Ovary (tissue), 3 donors: Measurements from ENCODE around the gene PPFIA4.

Experiments used
- POLR2A ChIP-seq: fragments of 450-650 bp; IDR thresholded peaks from one replicate; pipeline ENCODE4 v1.6.1; 2017; ENCODE audit warnings: antibody characterized with exemption, mild to moderate bottlenecking, moderate library complexity
- TF ChIP-seq, protein P1 (sequence below), 3 donors: fragments of 450-650 bp in 2 of 3; fragments of 200-600 bp in 1 of 3; IDR thresholded peaks; one replicate each; pipeline versions ENCODE4 v1.5.1 to v1.8.0; 2016 to 2022; ENCODE audit warnings: antibody characterized with exemption in 3 of 3, mild to moderate bottlenecking in 1 of 3
- donor health status: DM: no; HTN: no; CAD: no.

DNA sequence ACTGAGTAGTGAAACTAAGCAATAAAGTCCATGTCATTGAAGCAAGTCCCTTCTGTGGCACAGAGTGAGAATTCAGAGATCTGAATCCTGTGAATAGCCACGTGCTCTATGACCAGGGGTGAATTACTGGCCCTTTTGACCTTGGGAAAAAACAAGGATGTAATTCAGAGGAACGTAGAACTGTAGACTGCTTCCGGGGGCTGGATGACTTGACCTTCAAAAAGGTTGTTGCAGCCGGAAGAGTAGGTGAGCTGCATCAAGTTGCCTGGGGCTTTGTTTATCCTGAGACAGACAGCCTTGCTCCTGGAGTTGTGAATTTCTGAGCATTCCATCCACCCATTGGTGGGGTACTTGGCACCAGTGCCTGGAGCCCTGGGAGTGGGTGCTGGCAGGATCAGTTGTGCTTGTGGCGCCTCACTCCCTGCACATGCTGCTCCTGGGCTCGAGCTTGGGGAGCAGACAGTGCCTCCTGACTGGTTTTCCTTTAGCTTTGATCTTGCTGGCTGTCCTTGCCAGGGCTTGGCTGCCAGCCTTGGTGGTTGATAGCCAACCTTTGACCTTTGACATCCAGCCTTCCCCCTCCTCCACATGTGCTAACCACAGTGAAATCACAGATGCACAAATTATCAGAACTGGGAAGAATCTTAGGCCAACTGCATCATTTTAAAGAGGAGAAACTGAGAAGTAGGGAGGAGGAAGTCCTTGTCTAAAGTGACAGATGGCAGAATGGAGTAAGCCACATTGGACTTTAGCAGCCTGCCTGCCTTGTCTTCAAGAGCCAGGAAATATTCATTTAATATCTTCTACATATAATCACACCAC is 75.7 kb downstream of the PPFIA4 start:
- TF ChIP-seq, protein P1, sequence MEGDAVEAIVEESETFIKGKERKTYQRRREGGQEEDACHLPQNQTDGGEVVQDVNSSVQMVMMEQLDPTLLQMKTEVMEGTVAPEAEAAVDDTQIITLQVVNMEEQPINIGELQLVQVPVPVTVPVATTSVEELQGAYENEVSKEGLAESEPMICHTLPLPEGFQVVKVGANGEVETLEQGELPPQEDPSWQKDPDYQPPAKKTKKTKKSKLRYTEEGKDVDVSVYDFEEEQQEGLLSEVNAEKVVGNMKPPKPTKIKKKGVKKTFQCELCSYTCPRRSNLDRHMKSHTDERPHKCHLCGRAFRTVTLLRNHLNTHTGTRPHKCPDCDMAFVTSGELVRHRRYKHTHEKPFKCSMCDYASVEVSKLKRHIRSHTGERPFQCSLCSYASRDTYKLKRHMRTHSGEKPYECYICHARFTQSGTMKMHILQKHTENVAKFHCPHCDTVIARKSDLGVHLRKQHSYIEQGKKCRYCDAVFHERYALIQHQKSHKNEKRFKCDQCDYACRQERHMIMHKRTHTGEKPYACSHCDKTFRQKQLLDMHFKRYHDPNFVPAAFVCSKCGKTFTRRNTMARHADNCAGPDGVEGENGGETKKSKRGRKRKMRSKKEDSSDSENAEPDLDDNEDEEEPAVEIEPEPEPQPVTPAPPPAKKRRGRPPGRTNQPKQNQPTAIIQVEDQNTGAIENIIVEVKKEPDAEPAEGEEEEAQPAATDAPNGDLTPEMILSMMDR (IDR thresholded peaks at IDR 0.05): no peak
- no peak for TF ChIP-seq POLR2A
